ENCODE results near the gene CCDC68.

CCDC68 gene

DNA sequence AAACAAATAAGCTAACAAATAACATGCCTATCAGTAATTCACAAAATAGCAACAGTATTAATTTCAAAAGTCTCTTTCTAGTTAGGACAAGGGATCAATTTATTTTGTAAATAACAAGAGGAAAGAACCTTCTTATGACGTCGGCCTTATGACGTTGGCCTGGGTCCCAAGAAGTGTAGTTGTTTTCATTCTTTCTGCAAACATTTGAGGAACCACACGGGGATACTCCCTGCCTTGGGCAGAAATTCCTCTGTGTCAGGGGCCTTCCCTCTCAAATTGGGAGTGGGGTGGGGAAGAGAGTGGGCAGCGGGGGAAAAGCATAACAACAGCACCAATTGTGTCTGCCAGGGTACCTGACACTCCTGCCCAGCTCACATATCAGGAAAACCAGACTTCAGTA, 1.3 kb downstream of the CCDC68 start:
- DNase-seq = no peak

DNA sequence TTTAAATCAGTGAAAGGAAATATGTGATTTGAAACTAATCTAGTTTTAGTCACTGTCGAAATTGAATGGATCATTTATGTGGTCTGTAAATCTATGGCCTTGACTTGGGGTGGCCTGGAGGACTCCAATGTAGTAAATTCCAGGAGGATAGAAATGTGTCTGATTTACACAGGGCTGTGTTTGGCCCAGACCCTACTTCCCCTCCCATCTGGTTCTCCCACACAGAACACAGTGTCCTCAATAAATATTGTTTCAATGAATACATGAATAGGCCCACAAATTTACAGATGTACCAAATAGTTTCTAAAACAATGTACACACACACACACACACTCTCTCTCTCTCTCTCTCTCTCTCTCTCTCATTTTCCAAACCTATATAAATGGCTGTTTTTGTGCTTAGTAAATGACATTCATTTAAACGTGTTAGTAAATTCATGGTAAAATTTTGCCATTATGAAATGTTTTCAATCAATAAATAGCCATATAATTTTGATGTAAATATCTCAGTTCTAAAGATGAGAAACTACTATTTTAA, 1.9 kb downstream of the CCDC68 start:
- DNase-seq = no peak

DNA sequence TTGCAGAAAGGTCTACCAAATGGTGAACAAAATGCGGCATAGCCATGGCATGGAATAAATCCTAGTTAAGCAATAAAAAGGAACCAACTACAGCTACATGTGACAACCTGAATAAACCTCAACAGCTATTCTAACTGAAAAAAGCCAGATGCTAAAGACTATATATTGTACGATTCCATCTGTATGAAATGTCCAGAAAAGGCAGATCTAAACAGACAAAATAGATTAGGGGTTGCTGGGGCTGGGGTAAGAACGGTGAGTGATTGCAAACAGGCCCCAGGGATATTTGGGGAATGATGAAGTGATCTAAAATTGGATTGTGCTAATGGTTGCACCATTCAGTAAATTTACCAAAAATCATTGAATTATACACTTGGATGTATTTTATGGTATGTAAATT, 2.8 kb downstream of the CCDC68 start:
- DNase-seq = no peak

DNA sequence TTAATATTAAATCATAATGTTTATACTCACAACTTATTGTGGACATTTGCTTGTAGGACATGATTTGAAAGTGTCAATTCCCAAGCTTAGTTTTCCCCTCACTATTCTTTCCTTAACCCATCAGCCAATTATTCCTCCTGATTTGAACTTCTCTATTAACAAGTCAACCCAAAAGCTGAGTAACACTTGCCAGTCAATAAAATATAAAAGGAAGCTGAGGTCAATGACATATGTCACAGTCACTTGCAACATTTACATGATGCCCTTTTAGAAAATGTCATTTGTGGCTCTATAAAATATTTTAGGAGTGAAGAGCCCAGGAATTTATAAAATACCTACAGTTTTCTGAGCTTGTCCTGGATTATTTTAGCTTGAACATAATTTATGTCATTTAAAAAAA, 7.2 kb downstream of the CCDC68 start:
- no peak for DNase-seq

DNA sequence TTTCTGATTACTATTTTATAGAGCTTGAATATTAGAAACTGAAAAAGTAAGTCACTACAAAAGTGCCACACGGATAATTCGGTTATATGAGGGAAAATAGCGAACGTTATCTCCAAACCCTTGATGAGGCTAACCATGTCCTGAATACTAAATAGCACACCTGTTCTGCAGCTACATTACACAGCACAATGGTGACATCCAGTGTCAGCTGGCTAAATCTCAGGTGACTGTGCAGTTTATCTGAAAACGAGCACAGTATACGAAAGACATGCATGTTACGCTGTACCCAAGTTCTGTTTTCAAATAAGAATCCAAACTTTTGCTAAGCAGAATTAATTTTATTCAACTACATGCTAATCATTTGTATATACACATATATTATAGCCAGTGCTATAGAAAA, 9.0 kb downstream of the CCDC68 start:
- no peak for DNase-seq

DNA sequence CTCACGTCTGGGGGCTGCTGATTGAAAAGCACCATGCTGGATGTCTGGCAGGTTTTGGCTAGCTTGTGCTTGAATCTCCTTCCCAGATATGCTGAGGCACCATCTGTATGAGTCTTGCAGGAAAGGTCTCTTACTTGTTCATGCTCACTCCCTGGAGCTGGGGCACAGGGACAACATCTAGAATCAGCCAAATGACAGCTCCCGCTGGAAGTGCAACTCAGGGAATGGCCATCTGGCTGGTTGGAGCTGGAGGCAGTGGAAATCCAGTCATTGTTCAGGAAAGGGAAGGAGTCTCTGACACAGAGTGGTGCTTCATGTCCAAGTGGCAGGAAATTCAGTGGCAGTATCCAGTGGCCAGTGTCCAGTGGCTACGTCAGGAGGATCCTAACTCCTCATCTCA, 9.7 kb downstream of the CCDC68 start:
- no peak for DNase-seq

DNA sequence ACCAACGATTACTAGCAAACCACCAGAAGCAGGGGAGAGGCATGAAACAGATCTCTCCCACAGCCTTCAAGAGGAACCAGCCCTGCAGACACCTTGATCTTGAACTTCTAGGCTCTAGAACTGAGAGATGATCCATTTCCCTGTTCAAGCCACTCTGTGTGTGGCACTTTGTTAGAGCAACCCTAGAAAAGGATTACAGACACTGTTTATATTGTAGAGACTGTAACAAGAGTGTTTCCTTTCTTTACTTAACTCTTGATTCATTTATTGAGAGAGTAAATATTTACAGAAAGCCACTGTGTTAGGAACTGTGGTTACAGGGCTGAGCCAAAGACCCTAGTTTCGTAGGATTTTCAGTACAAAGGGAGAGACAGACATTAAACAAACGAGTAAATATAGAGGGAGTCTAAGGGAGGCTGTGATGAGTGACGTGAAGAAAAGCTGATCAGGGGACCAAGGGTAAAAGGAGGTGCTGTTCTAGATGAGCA, 10.9 kb downstream of the CCDC68 start:
- DNase-seq = no peak

DNA sequence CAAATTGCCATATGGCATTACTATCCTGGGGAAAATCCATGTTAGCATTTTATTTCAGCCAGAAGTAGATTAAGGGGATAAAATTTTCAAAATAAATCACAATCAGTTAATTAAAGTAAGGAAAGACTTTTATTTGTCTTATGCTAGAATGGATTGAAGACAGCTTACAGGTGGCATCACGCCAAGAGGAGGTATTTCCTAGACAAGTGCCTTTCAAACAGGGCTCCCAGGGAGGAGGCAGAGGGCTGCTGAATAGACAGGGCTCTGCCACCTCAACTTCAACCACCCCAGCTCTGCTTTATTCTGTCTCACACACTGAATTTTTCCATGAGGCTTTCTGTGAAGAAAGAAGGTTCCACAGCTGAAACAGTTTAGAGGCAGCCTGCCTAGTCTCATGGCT, 12.2 kb downstream of the CCDC68 start:
- no peak for DNase-seq

DNA sequence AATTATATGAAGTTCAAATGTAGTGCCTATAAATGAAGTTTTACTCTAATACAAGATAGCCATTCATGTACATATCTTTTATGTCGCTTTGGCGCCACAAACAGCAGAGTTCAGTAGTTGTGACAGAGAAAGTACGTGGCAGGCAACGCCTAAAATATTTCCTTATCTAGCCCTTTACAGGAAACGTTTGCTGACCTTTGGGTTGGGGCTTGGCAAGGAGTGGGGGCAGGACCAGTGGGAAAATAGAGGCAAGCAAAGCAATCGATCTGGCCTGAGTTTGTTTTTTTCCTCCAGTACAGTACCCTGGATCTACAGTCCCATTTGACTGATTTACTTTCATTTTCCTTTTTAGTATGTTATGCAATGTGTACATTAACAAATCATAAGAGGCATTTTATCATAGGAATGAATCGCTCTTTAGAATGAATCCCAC, 13.1 kb downstream of the CCDC68 start:
- DNase-seq = no peak

DNA sequence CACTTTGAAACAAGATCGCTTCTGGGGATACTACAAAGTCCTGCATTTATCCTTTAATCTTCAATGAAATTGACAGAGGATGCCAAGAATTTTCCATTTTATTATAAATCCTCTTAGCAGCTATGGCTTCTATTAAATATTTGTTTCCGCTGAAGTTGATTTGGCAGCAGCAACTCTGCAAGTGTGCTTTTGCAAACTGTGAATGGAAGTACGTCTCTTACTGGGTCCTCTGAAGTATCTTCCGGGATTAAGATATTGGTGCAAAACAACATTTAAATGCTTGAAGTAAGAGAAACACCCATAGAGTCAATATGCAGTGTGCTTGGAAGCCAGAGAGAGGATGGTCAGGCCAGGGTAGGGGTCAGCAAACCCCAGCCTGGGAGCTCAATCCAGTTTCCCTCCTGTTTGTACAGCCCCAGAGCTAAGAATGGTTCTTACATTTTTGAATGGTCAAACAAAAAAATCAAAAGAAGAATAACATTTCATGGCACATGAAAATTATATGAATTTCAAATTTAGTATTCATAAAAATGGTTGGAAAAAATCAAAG, 13.6 kb downstream of the CCDC68 start:
- DNase-seq = no peak

DNA sequence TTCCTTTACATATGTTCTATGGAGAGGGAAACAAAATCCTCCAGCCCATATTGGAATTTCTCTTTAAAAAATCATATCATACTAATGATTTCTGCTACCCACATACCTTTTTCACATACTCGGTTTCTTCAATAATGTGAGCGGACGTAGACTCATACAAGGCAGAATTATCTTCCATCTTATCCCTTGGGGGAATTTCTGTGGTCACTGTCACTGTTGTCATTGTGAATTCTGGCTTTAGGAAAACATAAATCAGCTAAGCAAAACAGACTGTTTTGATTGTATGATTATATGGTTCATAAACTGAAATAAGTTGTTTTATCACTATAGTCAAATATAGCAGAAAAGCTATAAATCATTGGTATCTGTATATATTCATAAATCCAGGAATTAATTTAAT, 16.7 kb downstream of the CCDC68 start:
- DNase-seq = no peak

DNA sequence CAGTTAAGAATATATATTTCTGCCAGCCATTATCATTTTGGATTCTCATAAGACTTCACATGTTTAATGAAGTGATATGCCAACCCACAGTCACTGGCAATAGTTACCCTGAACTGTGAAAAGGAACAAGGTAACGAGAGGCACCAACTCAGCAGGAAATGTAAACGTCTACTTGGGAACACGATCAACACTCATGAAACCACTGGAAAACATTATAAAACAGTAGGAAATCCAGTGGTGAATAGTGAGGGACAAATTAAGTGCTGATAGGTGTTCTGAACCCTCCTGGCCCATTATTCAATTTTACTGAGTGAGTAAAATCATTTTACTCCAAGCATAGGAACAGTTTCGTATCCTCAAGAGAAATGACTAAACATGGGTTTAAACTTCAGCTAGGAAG, 17.1 kb downstream of the CCDC68 start:
- no peak for DNase-seq

DNA sequence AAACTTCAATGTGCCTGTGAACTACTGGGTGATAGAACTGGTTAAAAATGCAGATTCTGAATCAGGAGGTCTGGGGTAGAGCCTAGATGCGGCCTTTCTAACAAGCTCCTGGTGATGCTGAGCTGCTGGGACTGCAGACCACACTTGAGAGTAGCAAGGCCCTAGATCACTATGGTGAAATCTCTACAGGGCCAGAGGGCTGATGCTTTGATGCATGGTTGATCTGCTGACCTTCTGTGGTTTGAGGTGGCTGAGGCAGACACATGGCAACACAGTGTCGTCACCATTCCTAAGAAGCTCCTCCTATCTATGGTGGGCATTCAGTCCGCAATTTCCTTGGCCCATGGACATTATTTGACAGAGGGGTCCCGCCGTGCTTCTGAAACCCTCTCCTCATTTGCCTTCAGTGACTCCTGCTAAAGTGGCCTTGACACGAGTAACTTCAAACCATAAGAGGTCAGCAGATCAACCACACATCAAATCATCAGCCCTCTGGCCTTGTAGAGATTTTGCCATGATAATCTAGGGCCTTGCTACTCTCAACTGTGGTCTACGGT, 19.8 kb downstream of the CCDC68 start:
- DNase-seq = no peak

DNA sequence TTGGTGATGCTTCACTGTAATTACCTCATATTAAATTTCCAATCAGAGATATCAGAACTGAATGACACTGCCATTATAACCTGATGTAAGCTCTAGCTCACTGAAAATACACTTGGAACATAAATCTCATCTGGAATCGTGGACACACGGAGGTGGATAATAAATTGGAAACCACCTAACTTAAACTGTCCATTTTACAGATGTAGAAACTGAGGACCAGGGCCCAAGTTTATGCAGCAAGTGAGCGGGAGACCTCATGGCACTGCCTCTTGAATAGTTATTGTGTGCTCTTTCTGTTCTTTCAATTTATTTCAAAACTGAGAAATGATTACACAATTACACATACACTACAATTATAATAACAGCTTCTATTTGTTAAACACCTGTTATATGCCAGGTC, 20.8 kb downstream of the CCDC68 start:
- DNase-seq = no peak

DNA sequence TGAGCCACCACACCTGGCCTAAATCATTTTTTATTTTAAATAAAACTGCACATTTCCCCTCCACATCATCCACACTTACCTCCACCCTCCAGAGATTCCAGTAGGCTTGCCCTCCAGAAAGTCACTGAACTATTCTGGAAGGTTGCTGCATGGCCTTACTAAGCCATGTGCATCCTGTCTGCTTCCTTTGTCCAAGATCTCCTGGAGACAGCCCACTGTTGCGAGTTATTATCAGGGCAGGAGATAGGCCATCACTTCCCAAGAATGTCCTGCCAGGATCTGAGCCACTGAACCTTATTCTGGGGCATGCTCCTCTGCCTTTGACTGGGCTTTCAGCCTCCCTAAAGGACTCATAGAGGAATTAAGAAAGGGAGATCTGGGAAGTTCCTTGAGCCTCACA, 26.8 kb downstream of the CCDC68 start:
- no peak for DNase-seq

DNA sequence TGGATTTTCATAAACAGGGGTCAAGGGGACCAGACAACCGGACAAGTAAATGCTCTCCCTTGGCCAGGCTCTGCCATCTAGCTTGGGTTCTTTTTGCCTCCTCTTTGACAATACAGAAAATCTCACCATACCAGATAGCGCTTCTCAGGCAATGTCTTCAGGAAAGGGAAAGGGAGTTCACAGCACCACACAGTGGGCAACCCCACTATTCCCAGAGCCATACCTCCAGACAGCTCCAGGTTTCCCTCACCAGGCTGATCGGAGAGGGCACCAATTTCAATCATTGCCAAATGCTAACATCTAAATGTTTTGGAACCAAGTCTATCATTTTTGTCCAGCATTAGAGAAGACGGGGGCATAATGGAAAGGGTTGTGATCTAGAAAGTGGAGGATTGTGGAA, 28.1 kb downstream of the CCDC68 start:
- no peak for DNase-seq

DNA sequence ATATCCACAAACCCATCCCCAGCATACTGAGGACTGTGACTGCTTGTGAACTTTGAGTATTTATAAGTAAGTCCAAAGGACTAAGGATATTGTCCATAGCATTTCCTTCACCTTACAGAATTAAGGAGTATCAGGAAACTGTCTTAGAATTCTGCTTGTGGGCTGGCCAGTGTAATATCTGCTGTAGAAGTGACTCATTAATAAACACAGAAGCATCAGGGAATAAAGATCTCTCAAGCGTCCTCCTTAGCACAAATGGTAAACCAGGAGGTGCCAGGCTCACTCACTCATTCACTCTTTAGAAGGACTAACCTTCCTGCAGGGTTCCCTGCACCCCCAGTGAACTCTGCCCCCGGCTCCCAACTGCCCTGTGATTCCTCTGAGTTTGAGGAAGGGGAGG, 31.0 kb downstream of the CCDC68 start:
- no peak for DNase-seq

DNA sequence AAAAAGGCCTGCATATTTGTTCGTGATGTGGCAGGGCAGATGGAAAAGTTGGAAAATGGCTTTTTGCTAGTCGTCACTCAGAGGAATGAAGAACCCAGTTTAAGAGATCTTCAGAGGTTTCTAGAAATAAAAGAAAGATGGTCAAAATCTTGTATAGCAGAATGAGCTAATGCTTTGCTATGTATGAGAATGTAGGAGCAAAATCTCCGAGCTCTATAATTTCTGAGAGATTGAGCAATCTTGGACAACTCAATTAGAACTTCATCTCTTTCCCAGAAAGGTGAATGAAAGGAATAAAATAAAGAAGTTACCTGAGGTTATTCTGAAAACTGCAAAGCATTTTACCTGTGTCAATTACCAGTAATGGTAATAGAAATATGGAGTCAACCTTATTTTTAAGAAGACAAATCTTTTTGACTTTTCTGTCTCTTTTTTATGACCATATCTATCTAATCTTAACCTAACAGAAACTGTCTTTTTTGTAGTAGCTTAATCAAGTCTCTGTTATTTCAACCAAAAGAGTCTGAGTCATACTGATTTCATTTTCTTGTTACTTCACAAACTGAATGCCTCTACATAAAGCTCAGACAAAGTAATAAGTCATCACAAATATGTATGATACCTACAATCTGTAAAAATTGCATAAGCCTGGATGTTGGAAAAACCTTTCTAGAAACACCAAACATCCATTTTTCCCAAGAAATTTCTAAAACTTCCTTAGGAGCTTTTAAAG, 32.5 kb downstream of the CCDC68 start:
- DNase-seq = no peak

DNA sequence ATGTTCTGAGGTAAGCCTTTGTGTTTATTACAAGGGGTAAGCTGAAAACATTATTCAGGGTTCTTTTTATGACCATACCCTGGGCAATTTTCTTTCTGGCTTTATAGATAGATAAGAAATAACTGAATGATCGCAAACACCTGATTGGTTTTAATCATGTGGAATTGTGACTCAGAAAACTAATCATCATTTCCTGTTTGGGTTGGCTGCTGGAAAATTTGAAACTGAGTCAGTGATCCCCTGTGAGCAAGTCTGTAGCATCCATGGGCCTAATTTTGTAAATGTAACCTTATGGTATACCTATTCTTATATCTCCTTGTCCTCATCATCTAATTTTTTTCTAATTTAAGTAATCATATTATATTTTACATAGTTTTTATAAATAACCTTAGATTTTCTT, 34.3 kb downstream of the CCDC68 start:
- DNase-seq = no peak

DNA sequence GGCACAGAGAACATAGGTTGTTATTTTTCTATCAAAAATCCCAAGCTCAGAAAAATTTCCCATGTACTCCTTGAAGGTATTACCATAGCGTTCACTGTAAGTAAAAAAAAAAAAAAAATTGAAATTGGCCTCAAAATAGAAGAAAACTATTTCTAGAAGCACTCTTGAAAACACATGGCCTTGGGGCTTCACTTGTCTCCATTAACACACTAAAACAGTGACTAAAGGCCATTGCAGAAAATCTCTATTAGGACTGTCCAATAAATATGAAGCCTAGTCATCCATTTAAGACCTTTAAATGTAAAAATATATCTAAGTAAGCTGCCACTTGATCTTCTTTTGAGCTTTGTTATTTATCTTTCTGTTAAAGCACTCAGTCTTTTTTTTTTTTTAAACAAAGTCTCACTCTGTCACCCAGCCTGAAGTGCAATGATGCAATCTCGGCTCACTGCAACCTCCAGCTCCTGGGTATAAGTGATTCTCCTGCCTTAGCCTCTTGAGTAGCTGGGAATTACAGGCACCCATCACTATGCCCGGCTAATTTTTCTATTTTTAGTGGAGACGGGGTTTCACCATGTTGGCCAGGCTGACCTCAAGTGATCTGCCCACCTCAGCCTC, 35.8 kb downstream of the CCDC68 start:
- no peak for DNase-seq

DNA sequence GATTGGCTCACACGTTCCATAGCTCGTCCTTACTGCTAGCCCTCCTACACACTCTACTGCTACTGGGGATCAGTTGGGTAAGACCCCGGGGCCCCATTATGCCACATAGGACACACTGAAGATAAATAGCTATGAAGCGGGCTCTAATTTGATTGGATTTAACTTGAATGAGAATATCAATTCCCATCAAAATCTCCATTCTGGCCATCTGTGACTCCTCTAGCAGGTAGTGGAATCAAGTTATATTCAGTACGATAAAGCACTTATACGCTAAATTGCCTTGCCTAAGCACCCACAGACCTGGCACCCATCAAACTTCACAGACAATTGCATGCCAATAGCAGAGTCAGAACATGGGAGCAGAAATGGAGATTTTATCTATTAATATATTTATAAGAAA, 39.8 kb downstream of the CCDC68 start:
- no peak for DNase-seq

DNA sequence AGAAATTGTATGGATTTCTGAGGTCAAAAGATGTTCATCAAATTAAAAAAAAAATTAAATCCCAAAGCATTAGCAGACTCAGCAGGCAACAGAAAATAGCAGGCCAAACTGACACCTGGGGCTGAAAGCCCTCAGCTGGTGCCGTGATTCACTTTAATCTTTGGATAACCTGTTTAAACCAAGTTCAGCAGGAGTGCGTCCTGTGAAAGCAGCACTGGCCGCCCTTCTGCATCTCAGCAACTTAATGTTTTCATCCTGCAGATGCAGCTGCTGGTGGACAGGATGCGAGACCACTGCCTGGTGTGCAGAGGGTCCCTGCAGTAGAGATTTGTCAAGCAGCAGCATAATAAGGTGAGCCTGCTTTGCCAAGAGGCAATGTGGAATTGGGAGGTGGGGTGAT, 41.2 kb downstream of the CCDC68 start:
- no peak for DNase-seq

DNA sequence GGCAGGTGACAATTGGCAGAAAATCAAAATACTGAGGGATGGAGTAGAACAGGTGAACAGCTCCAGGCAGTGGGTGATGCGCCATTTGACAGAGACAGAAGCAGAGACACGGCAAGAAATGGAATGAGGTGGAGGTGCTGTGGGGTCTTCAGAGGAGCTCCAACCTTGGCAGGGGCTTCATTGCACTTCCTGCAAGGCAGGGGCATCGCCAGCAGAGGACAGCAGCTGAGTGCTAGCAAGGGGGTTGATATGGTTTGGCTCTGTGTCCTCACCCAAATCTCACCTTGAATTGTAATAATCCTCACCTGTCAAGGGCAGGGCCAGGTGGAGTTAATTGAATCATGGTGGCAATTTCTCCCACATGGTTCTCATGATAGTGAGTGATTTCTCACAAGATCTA, 42.8 kb downstream of the CCDC68 start:
- no peak for DNase-seq

DNA sequence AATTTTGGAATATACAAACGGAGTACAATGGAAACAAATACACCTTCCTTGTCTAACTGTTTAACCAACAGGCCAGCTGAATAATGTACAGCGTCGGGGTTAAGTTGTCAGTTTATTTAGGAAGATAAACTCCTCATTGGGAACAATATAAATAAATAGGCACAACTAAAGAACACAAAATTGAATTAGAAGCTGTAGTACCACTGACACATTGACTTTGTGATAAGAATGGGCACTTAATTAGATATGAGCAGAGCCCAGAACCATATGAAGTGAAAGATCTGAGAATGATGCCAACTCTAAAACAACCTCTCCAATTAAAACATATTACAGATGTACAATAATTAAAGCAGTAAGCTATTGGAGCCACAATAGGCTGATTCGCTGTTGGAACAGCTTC, 44.4 kb downstream of the CCDC68 start:
- no peak for DNase-seq
